GM13977 (cell line): Measurements from ENCODE around the gene CCDC110.
"Not testable (repeated sequence)": the region's sequence is repeated elsewhere in the genome, so short reads cannot be mapped to it uniquely, and the experiment has no call there.

ENCODE experiments used
- DNase-seq: peaks from one replicate; pipeline ENCODE4 v3.0.0; 2012; ENCODE audit warnings: low spot score
- CTCF ChIP-seq: IDR thresholded peaks from 2 replicates; pipeline ENCODE4 v1.5.1; 2012; ENCODE audit warnings: mild to moderate bottlenecking, control low read depth; ENCODE audit not compliant: insufficient read depth; ENCODE audit errors: extremely low read depth, missing control alignments
- in situ Hi-C: fragments of 300-500 bp; cut with MboI; formaldehyde crosslinking; loops from one replicate; pipeline ENCODE4 v1.12.0; 2022; ENCODE audit warnings: low sequenced_read_pairs, low pct_unique_long_range_greater_than_20kb, mixed read lengths, inconsistent platforms; ENCODE audit not compliant: unreplicated experiment

Gene CCDC110

GRCh38 chr4:185513489-185514181 lies 42.1 kb upstream of the CCDC110 start:
- no peak for TF ChIP-seq CTCF
- DNase-seq = no peak
- in situ Hi-C loops = no loop called here

GRCh38 chr4:185512516-185512915 lies 41.0 kb upstream of the CCDC110 start:
- no peak for TF ChIP-seq CTCF
- no peak for DNase-seq
- in situ Hi-C loops = no loop called here

GRCh38 chr4:185511243-185511642 lies 39.7 kb upstream of the CCDC110 start:
- not testable (repeated sequence) for DNase-seq

GRCh38 chr4:185510806-185511205 lies 39.3 kb upstream of the CCDC110 start:
- TF ChIP-seq CTCF = no peak
- DNase-seq = no peak
- in situ Hi-C loops = no loop called here

More at GRCh38 chr4:185511243-185511642, 39.7 kb upstream of the CCDC110 start:
- in situ Hi-C loops = not testable (repeated sequence)

- DNase-seq = no peak
- in situ Hi-C loops = no loop called here
- no peak for TF ChIP-seq CTCF
These were observed 36.6 kb upstream of the CCDC110 start for GRCh38 chr4:185508181-185508580.

GRCh38 chr4:185506422-185506821 lies 34.9 kb upstream of the CCDC110 start:
- in situ Hi-C loops = no loop called here
- TF ChIP-seq CTCF = no peak
- DNase-seq = no peak

- DNase-seq = no peak
- in situ Hi-C loops = no loop called here
These were observed 32.8 kb upstream of the CCDC110 start for GRCh38 chr4:185504098-185505047.

More at GRCh38 chr4:185504098-185505047, 32.8 kb upstream of the CCDC110 start:
- no peak for TF ChIP-seq CTCF
